Endothelial cell of umbilical vein (primary cell): ENCODE data around the gene PCNA. TPM values are rescaled to one million over a fixed set of nuclear protein-coding genes. Genes with fewer than 3 reads are reported as not detected.

Experiments
- BruUV-seq: library from RNA; stranded (reverse); fragments of 400-500 nt; replicated peaks from 2 replicates; lab custom pipeline; 2021; lab: Mats Ljungman, UMichigan
- CTCF ChIA-PET: fragments of 300-600, 350-600 bp; sonication (Branson Sonifier 250); formaldehyde crosslinking; loops from one replicate; lab custom pipeline; 2021; ENCODE audit warnings: antibody characterized with exemption, inconsistent platforms; lab: Charles Lee
- POLR2A ChIA-PET: fragments of 300-600, 350-600 bp; sonication (Branson Sonifier 250); formaldehyde crosslinking; loops from one replicate; lab custom pipeline; 2021; ENCODE audit warnings: antibody characterized with exemption, inconsistent platforms; lab: Charles Lee
- DNase-seq: peaks from one replicate; pipeline ENCODE4 v3.0.0-alpha.2; 2011; ENCODE audit warnings: low read depth, low spot score
- FAIRE-seq: peaks from 2 replicates; lab custom pipeline; 2011; peaks lifted over from hg19 to GRCh38; lab: Jason Lieb, UNC
- H2AFZ ChIP-seq: 2 replicates; pipeline ENCODE4 v1.6.0; 2012; ENCODE audit warnings: low read depth, low read length, control low read depth, inconsistent platforms
- H3K27ac ChIP-seq: 2 replicates; pipeline ENCODE4 v1.5.1; 2011; ENCODE audit warnings: low read depth, mild to moderate bottlenecking, control low read depth, low read length, moderate library complexity; ENCODE audit not compliant: insufficient read depth
- H3K27me3 ChIP-seq, 2 experiments: 2 replicates each; pipeline versions ENCODE4 v1.6.0 to v1.6.1; 2011; ENCODE audit warnings: low read length in 2 of 2, mixed read lengths in 1 of 2; ENCODE audit not compliant: control insufficient read depth in 2 of 2, insufficient read depth in 2 of 2
- H3K36me3 ChIP-seq, 2 experiments: 2 replicates in 1 of 2; 3 replicates in 1 of 2; pipeline ENCODE4 v1.5.1; 2011; ENCODE audit warnings: low read length in 2 of 2, mild to moderate bottlenecking in 1 of 2, moderate library complexity in 1 of 2; ENCODE audit not compliant: control insufficient read depth in 2 of 2, insufficient read depth in 2 of 2; ENCODE audit errors: extremely low read depth in 1 of 2
- H3K4me1 ChIP-seq: 3 replicates; pipeline ENCODE4 v1.5.1; 2011; ENCODE audit warnings: mild to moderate bottlenecking, low read length; ENCODE audit not compliant: control insufficient read depth, insufficient read depth; ENCODE audit errors: extremely low read depth
- H3K4me2 ChIP-seq: 2 replicates; pipeline ENCODE4 v1.6.1; 2011; ENCODE audit warnings: low read length, control low read depth, mixed read lengths; ENCODE audit not compliant: insufficient read depth
- H3K4me3 ChIP-seq, 3 experiments: fragments of 200-600 bp in 1 of 3; sonication (generic), shearing (Covaris generic) in 1 of 3; replicated peaks in 1 of 3; 2 replicates each; pipeline ENCODE4 v1.5.1; 2011 to 2016; ENCODE audit warnings: control low read depth in 3 of 3, low read length in 3 of 3, mild to moderate bottlenecking in 2 of 3, inconsistent platforms in 1 of 3, low read depth in 1 of 3, moderate library complexity in 1 of 3; ENCODE audit not compliant: insufficient read depth in 1 of 3
- H3K79me2 ChIP-seq: 2 replicates; pipeline ENCODE4 v1.6.0; 2012; ENCODE audit warnings: low read length, inconsistent platforms; ENCODE audit not compliant: control insufficient read depth, insufficient read depth
- H3K9ac ChIP-seq: replicated peaks from 2 replicates; pipeline ENCODE3; 2011; ENCODE audit warnings: low read length, control low read depth; ENCODE audit not compliant: insufficient read depth; ENCODE audit errors: extremely low read depth
- H3K9me1 ChIP-seq: replicated peaks from 3 replicates; pipeline ENCODE4 v1.6.0; 2011; ENCODE audit warnings: mild to moderate bottlenecking, low read length; ENCODE audit not compliant: control insufficient read depth, insufficient read depth; ENCODE audit errors: extremely low read depth
- H3K9me3 ChIP-seq: replicated peaks from 2 replicates; pipeline ENCODE4 v1.5.1; 2012; ENCODE audit warnings: low read length, inconsistent platforms; ENCODE audit not compliant: control insufficient read depth, insufficient read depth
- H4K20me1 ChIP-seq: replicated peaks from 2 replicates; pipeline ENCODE3; 2011; ENCODE audit warnings: mild to moderate bottlenecking, low read length; ENCODE audit not compliant: control insufficient read depth, insufficient read depth; ENCODE audit errors: extremely low read depth
- EZH2 ChIP-seq: IDR thresholded peaks from 2 replicates; pipeline ENCODE4 v1.6.1; 2012; ENCODE audit warnings: borderline replicate concordance, low read depth, mild to moderate bottlenecking, moderate library complexity, low read length, inconsistent platforms; ENCODE audit not compliant: severe bottlenecking
- FOS ChIP-seq: IDR thresholded peaks from 2 replicates; pipeline ENCODE4 v1.6.1; 2011; ENCODE audit warnings: mild to moderate bottlenecking, low read length, moderate library complexity, borderline replicate concordance; ENCODE audit not compliant: insufficient read depth
- GATA2 ChIP-seq: IDR thresholded peaks from 2 replicates; pipeline ENCODE4 v1.7.0; 2011; ENCODE audit warnings: low read depth, mild to moderate bottlenecking, moderate library complexity, mixed read lengths, low read length; ENCODE audit not compliant: insufficient read length, insufficient read depth
- JUN ChIP-seq: IDR thresholded peaks from 2 replicates; pipeline ENCODE4 v1.6.1; 2011; ENCODE audit warnings: borderline replicate concordance, low read depth; ENCODE audit not compliant: insufficient read length, insufficient read depth
- MYC ChIP-seq: IDR thresholded peaks from one replicate; pipeline ENCODE4 v1.6.1; 2011; ENCODE audit warnings: mild to moderate bottlenecking, low read depth, low read length
- POLR2A ChIP-seq: IDR thresholded peaks from 2 replicates; pipeline ENCODE4 v1.6.1; 2012; ENCODE audit warnings: low read depth, mild to moderate bottlenecking, control low read depth, low read length
- POLR2AphosphoS5 ChIP-seq: IDR thresholded peaks from 2 replicates; pipeline ENCODE4 v1.6.1; 2012; ENCODE audit warnings: low read depth, mild to moderate bottlenecking, control low read depth, low read length, moderate library complexity; ENCODE audit not compliant: insufficient read depth
- dilution Hi-C: fragments of 300-500 bp; cut with MboI; formaldehyde crosslinking; loops from one replicate; pipeline ENCODE4 v1.15.0; 2019; ENCODE audit warnings: low sequenced_read_pairs; ENCODE audit not compliant: extremely low pct_ligation_motif_present
- intact Hi-C: fragments of 100-400 bp; cut with micrococcal nuclease; formaldehyde crosslinking; loops from one replicate; pipeline ENCODE4 v1.10.0; 2022
- polyA plus RNA-seq, 4 experiments: library from polyadenylated mRNA; depleted of rRNA in 3 of 4; stranded (reverse) in 3 of 4; unstranded in 1 of 4; fragments of >200 nt; gene quantifications; 2 replicates each; pipeline versions ENCODE4 v1.2.1 to v1.2.3, GENCODE V29; 2011 to 2012; ENCODE audit warnings: missing spikeins in 1 of 4
- total RNA-seq: library from RNA; stranded (reverse); gene quantifications from 2 replicates; pipeline ENCODE4 v1.2.3, GENCODE V29; 2021
- TF ChIP-seq, protein P1 (sequence below), 2 donors: IDR thresholded peaks; 1 replicate in 1 of 2; 2 replicates in 1 of 2; pipeline ENCODE4 v1.5.1; 2011; ENCODE audit warnings: low read length in 2 of 2, mild to moderate bottlenecking in 2 of 2, moderate library complexity in 2 of 2, control low read depth in 1 of 2, inconsistent platforms in 1 of 2, low read depth in 1 of 2; ENCODE audit not compliant: insufficient read depth in 1 of 2; ENCODE audit errors: extremely low read depth in 1 of 2
- TF ChIP-seq, protein P2 (sequence below): IDR thresholded peaks from 2 replicates; pipeline ENCODE4 v1.6.1; 2011; ENCODE audit not compliant: insufficient read depth, insufficient read length

PCNA gene
- total and polyA plus RNA-seq, 2 donors (not counting 3 experiments of a cell fraction or from before 2014, with no cell fraction given): 175 to 295 TPM

- peaks cover 22% of the 10 kb centered on the region for H3K4me1 ChIP-seq
- H3K9me1 ChIP-seq: no peaks in the 10 kb centered on the region
- no peaks in the 10 kb centered on the region for H3K27me3 ChIP-seq
- H2AFZ ChIP-seq: no peak overlapping the region
- BruUV-seq: no TSS peak
- H3K79me2 ChIP-seq: peaks cover 38% of the 10 kb centered on the region
- H3K4me3 ChIP-seq: no peak overlapping the region
- H3K9me3 ChIP-seq: no peaks in the 10 kb centered on the region
- intact Hi-C loops (no loop called here), dilution Hi-C loops (no loop called here)
- H3K36me3 ChIP-seq: no peaks in the 10 kb centered on the region
- H3K4me2 ChIP-seq: no peak overlapping the region
- TF ChIP-seq POLR2A (no peak), EZH2 (no peak), JUN (no peak), FOS (no peak), POLR2AphosphoS5 (no peak), GATA2 (no peak), MYC (no peak)
- TF ChIP-seq, protein P1, sequence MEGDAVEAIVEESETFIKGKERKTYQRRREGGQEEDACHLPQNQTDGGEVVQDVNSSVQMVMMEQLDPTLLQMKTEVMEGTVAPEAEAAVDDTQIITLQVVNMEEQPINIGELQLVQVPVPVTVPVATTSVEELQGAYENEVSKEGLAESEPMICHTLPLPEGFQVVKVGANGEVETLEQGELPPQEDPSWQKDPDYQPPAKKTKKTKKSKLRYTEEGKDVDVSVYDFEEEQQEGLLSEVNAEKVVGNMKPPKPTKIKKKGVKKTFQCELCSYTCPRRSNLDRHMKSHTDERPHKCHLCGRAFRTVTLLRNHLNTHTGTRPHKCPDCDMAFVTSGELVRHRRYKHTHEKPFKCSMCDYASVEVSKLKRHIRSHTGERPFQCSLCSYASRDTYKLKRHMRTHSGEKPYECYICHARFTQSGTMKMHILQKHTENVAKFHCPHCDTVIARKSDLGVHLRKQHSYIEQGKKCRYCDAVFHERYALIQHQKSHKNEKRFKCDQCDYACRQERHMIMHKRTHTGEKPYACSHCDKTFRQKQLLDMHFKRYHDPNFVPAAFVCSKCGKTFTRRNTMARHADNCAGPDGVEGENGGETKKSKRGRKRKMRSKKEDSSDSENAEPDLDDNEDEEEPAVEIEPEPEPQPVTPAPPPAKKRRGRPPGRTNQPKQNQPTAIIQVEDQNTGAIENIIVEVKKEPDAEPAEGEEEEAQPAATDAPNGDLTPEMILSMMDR (IDR thresholded peaks at IDR 0.05; ENCODE audit: extremely low read depth in 1 of 2, insufficient read depth in 1 of 2, low read depth in 1 of 2, low read length in 2 of 2): no peak
- TF ChIP-seq, protein P2, sequence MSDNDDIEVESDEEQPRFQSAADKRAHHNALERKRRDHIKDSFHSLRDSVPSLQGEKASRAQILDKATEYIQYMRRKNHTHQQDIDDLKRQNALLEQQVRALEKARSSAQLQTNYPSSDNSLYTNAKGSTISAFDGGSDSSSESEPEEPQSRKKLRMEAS: no peak
- no peak overlapping the region for H3K27ac ChIP-seq
- FAIRE-seq: no peak
- POLR2A ChIA-PET: no interaction called here
- CTCF ChIA-PET: interaction anchor here (0.9 to 3.1 kb wide), 3 partner anchors 13 to 38 kb away, joined by 3 to 16 read pairs (median 4); partner anchors contain the start of gene CDS2
- no peak overlapping the region for H3K9ac ChIP-seq
- no peak for DNase-seq
- H4K20me1 ChIP-seq: peaks cover 3% of the 10 kb centered on the region
Measured at GRCh38 chr20:5153612-5154542, 34.1 kb upstream of the PCNA start.
